Amniotic stem cell (primary cell): ENCODE measurements around the gene GPLD1.
"Not testable (repeated sequence)": the region's sequence is repeated elsewhere in the genome, so short reads cannot be mapped to it uniquely, and the experiment has no call there.

Experiments
- DNase-seq: peaks from one replicate; lab custom pipeline; 2025; lab: John Stamatoyannopoulos, UW

The GPLD1 gene

DNA sequence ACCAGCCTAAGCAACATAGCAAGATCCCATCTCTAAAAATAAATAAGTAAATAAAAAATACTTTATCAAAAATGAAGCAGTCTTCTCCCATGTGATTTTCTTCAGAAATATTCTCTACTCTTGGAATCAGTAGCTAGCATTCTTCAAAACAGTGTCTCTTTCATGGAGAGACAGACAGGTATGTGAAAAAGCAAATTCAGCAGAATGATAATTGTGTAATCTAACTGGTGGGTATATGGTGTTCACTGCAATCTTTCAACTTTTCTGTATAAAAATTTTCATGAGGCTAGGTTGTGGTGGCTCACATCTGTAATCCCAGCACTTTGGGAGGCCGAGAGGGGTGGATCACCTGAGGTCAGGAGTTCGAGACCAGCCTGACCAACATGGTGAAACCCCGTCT lies 78.8 kb downstream of the GPLD1 start:
- no peak for DNase-seq

DNA sequence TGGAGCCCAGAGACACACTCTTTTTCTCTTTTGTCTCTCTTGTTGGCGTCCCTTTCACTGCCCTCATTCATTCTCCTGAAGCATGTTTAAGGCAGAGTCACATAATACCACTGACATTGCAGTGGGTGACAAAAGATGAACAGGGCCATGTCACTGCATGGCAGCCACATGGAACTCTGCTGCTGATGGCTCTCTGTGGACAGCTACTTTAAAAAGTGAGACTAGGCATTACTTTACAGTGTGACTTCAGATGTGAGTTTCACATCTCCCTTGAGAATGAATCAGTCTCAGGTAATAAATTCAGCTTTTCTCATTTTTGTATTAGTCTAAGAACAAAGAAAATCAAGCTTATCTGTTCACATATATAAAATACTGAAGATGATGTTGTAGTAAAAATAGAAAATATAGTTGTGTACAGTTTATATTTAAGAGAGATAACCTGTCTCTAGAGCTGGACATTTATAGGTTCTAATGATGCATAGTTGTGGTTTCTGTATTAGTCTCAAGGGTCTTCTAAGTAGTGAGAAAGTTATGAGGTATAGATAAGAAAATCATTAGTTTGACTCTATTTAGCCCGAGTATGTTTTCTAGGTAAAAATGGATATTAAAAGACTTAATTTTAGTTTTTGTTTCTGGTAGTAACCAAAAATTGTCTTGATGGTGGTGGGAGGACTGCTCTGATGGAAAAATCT lies 80.5 kb downstream of the GPLD1 start:
- no peak for DNase-seq

DNA sequence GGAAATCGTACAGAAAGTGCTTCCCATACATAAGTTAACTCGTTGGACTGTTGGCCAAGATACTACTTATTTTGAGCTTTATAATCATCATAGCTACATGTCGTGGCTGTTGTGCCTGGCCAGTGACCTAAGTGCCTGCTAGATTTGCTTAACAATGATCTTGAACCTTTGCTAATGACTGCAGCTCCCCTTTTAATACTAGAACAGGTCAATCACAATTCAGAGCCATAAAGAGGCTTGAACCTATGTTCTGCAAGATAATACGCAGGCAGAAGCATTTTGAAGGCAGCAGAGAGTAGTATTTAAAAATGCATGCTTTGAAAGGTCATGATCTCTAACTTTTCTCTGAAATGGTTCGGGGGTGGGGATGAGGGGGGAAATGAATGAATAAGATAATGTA lies 84.1 kb downstream of the GPLD1 start:
- DNase-seq, result no peak

DNA sequence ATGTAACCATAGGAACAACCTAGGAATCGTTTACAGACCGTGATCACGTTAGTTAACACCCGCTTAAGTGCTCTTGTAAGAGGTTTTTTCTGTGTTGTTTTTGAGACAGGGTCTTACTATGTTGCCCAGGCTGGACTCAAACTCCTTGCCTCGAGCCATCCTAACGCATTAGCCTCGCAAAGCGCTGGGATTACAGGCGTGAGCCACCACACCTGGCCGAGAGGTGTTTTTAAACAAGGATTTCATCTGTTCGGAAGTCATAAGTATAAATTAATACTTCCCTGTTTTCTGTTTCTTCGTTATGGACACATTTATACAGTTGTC lies 85.9 kb downstream of the GPLD1 start:
- DNase-seq, result no peak

DNA sequence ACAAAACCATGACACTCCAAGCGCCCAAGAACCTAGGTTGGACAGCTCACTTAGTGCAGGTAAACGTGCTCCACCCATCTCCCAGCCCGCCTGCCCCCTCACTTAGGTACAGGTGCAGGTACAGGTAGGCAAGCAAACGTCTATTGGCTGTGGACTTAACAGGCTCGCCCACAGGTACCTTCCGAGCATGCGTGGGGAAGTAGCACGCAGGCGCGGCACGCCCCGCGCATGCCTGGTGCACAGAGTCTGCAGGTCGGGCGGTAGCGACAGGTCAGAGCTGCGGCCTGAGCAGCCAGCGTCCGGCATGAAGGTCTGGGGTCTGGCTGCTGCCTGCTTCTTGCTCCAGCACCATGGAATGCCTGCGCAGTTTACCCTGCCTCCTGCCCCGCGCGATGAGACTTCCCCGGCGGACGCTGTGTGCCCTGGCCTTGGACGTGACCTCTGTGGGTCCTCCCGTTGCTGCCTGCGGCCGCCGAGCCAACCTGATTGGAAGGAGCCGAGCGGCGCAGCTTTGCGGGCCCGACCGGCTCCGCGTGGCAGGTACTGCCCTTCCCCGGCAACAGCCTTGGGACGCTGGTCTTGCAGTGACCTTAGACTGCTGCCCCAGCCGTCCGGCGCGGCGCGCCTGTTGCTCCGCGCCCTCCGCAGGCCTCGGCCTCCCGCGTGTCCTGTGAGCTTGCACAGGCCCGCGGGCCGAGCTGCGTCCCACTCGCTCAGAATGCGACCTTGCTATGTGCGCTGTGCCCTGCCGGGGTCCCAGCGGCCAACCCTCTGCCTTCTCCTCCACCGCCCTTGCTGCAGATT lies 86.5 kb downstream of the GPLD1 start, which contains the start of gene MRS2:
Gene MRS2, plus strand, starts transcription at position 240 of the 804 bp plus-strand sequence. Its CDS starts 111 bp downstream, at position 351.
- peak; percentile 14 for DNase-seq

DNA sequence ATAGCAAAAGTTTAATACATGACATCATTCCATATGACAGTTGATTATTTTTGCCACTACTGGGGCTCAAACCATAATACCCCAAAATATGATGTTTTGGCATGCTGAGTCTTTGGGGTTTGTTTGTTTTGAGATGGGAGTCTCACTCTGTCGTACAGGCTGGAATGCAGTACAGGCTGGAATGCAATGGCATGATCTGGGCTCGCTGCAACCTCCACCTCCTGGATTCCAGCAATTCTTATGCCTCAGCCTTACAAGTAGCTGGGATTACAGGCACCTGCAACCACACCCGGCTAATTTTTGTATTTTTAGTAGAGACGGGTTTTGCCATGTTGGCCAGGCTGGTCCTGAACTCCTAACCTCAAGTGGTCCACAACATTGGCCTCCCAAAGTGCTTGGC lies 87.9 kb downstream of the GPLD1 start:
- DNase-seq, result no peak

DNA sequence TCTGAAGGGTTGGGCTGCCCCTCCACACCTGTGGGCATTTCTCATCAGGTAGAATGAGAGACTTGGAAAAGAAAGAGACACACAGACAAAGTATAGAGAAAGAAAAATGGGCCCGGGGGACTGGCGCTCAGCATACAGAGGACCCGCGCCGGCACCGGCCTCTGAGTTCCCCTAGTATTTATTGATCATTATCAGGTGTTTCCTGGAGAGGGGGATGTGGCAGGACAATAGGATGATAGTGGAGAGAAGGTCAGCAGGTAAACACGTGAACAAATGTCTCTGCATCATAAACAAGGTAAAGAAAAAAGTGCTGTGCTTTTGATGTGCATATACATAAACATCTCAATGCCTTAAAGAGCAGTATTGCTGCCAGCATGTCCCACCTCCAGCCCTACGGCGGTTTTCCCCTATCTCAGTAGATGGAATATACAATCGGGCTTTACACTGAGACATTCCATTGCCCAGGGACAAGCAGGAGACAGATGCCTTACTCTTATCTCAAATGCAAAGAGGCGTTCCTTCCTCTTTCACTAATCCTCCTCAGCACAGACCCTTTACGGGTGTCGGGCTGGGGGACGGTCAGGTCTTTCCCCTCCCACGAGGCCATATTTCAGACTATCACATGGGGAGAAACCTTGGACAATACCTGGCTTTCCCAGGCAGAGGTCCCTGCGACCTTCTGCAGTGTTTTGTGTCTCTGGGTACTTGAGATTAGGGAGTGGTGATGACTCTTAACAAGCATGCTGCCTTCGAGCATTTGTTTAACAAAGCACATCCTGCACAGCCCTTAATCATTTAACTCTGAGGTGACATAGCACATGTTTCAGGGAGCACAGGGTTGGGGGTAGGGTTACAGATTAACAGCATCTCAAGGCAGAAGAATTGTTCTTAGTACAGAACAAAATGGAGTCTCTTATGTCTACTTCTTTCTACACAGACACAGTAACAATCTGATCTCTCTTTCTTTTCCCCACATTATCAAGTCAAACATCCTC lies 89.0 kb downstream of the GPLD1 start:
- not testable (repeated sequence) for DNase-seq

DNA sequence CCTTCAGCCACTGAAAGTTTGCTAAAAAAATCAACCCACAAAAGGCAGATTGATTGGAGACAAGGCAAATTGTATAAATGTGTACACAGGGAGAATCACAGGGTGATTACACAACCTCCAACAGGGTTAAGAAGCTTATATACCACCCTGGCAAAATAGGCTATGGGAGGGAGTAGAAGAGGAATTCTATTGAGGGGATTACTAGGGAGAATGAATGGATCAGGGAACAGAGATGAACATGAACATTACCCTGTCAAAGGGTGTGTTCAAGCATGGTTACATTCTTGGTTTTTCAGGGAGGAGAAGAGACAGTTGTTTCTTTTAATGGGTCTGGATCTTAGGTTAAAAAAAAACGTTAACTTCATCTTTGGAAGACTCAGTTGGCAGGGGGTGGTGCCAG lies 91.7 kb downstream of the GPLD1 start:
- DNase-seq, result no peak

DNA sequence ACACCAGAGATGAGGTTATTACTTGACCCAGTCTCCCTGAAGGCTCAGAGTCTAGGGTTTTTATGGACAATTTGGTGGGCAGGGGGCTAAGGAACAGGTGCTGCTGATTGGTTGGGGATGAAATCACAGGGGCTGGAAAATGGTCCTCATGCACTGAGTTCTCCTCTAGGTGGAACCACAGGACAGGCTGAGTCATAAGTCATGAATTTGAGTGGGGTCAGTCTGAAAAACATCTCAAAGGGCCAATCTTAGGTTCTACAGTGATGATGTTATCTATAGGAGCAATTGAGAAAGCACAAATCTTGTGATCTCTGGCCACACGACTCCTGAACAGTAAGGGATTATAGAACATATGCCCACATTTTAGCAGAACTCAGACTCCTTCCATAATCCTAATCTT lies 92.6 kb downstream of the GPLD1 start:
- no peak for DNase-seq

DNA sequence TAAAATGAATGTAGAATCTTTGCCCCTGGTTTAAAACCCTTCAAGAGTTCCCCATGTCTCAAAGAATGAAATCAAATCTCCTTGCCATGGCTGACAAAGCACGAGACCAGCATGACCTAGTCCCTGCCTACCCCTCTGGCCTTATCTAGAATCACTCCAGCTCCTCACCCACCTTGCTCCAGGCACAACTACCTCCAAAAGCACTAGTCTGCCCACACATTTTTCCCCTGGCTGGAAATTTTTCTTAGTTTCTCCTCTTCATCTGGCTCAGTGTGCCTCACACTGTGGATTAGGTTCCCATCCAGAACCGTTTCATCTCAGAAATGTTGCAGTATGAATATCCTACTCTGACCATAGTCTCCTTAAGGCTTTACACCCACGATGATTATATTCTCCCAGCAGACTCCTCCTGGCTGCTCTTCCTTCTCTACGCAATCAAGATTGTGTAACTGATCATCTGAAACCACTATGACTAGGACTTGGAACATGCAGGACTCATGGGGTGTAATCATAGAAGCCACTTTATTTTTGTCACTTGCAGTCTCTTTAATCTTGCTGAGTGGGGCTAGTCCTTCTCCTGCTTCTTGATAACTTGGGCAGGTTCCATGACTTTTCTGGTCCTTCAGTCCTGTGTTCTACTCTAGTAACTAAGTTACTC lies 94.5 kb downstream of the GPLD1 start:
- no peak for DNase-seq

DNA sequence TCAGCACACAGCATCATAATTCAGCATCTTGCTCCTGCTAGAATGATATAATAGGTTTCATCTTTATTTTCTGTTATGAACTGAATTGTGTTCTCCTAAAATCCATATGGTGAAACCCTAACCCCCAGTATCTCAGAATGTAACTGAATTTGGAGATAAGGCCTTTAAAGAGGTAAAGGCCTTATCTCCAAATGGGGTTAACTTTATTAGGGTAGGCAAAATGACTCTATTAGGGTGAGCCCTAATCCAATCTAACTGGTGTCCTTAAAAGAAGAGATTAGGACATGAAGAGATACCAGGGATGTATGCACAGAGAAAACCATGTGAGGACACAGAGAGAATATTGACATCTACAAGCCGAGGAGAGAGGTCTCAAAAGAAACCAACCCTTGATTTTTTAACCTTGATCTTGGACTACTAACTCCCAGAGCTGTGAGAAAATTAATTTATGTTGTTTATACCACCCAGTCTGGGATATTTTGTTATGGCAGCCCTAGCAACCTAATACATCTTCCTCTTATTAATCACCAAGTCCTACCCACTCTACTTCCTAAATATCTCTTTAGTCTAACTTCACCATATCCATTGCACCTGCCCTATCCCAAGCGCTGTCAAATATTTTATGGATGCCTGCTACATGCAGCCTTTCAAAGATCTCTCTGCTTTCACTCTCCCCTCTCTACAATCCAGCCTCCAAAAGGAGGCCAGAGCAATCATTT lies 95.2 kb downstream of the GPLD1 start:
- no peak for DNase-seq

DNA sequence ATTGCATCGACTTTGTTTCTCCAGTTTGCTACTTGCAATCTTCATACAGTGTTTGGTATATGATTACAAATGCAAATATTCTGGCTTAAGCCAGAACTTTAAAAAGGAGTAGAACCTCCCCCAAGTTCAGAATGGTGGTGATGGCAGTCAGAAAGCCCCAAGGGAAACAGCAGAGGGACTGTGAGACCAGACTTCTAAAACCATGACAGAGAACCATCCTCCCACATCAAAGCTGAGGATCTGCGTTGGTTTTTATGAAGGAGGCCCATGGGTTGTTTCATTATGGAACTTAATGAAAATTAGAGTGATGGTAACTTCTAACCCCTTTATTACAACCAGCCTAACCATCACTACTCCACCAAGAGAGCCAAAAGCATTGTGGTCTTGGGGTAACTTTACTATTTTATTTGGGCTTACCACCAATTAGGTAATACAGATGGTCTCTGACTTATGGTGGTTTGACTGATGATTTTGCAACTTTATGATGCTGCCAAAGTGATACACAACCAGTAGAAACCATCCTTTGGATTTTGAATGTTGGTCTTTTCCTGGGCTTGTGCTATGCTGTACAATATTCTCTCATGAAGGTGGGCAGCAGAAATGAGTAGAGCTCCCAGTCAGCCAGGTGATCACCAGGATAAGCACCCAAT lies 97.5 kb downstream of the GPLD1 start:
- no peak for DNase-seq

DNA sequence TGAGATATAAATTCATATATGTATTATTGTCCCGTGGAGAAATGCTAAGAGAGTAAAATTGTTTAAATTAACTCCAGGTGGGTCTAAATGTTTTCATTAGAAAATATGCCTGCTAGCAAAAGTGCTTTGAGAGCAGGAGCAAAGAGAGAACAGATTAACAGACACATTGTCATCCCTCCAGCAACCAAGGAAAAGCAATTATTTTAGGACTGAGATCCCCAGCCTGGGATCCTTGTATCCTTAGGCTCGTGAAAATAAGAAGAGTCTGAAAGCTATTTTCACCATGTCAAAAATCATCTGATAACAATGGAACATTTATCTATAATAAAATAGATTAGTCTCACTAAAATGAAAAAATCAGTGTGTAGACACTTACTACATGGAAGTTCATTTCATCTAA lies 98.2 kb downstream of the GPLD1 start:
- DNase-seq, result no peak

DNA sequence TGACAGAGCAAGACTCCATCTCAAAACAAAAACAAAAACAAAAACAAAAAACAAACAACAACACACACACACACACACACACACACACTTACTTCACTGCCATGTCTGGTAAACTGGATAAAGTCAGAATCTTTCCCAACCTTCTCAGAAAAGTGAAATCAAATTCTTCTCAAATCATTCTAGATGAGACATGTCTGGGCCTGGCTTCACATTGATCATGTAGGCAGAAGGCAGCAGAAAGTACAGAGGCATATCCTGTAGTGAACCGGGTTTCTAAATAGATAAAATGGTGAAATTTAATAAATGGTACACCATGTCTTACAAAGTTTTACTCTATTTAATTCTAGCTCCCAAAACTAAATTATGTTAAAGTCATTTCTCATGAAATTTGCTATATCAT lies 101.6 kb downstream of the GPLD1 start:
- DNase-seq, result no peak

DNA sequence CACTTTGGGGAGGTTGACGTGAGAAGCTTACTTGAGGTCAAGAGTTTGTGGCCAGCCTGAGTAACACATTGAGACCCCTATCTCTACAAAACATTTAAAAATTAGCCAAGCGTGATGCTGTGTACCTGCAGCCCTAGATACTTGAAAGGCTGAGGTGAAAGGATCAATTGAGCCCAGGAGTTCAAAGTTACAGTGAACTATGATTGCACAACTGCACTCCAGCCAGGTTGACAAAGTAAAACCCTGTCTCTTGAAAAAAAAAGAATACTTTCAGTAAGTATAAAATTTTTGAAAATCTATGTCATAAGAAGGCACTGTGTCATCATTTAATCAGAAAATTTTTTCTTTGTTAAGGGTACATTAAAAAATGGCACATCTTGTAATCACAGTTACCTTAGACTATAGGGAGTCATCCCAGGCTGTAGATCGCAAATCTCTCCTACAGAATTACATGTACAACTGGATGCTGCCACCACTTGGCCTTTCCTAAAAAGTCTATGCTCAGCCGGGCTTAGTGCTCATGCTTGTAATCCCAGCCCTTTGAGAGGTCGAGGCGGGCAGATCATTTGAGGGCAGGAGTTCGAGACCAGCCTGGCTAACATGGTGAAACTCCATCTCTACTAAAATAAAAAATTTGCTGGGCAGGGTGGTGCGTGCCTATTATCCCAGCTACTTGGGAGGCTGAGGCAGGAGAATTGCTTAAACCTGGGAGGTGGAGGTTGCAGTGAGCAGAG lies 103.7 kb downstream of the GPLD1 start:
- DNase-seq, result no peak

DNA sequence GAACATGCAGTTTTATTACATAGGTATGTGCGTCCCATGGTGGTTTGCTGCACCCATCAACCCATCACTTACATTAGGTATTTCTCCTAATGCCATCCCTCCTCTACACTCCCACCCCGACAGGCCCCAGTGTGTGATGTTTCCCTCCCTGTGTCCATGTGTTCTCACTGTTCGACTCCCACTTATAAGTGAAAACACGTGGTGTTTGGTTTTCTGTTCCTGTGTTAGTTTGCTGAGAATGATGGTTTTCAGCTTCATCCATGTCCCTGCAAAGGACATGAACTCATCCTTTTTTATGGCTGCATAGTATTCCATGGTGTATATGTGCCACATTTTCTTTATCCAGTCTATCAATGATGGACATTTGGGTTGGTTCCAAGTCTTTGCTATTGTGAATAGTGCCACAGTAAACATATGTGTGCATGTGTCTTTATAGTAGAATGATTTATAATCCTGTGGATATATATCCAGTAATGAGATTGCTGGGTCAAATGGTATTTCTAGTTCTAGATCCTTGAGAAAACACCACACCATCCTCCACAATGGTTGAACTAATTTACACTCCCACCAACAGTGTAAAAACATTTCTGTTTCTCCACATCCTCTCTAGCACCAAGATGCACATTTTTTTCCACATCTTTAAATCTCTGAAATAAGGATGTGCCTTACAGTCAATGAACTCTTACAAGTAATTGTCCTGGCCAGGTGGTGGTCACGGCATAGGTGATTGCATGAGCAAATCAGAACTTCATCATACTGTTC lies 104.8 kb downstream of the GPLD1 start:
- not testable (repeated sequence) for DNase-seq

DNA sequence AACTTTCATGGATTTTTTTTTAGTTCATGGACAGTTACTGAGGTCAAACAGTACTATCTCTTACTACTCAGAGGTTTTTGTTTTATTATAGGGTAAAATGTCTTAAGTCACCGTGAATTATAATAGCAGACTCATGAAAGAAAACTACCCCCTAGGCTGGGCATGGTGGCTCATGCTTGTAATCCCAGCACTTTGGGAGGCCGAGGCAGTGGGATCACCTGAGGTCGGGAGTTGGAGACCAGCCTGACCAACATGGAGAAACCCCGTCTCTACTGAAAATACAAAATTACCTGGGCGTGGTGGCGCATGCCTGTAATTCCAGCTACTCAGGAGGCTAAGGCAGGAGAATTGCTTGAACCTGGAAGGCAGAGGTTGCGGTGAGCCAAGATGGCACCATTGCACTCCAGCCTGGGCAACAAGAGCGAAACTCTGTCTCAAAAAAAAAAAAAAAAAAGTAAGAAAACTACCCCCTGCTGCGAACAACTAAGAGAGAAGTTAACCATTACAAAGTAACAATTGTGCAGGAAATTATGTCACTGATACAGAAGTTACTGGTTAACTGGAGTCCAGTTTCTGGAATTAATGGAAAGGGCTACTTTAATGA lies 106.4 kb downstream of the GPLD1 start:
- DNase-seq, result not testable (repeated sequence)

DNA sequence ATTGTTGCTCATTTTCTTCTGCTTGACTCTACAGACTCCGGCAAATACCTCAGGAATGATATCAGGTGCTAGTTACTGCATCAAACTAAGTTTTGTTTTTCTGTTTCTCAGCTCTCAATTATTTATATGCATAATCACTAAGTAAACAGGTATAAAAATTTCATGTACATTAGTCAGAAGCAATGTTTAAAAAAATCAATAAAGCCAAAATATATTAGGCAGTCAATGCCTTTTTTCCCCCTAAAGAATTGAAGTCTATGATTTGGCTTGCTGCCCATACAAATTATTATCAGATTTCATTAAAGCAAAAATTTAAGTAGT lies 107.2 kb downstream of the GPLD1 start:
- DNase-seq, result no peak
